Stomach (tissue), 4 donors: ENCODE data around the gene MAGI2.

Source experiments
- POLR2A ChIP-seq, 4 donors: fragments of 450-650 bp; IDR thresholded peaks; one replicate each; pipeline ENCODE4 v1.6.1; 2016; ENCODE audit warnings: antibody characterized with exemption in 4 of 4, control low read depth in 2 of 4, mild to moderate bottlenecking in 1 of 4, moderate library complexity in 1 of 4
- TF ChIP-seq, protein P1 (sequence below), 7 experiments: fragments of 450-650 bp in 4 of 7; fragments of 200-600 bp in 3 of 7; sonication (generic) in 3 of 7; IDR thresholded peaks; one replicate each; pipeline ENCODE4 v1.5.1; 2016 to 2019; ENCODE audit warnings: antibody characterized with exemption in 7 of 7, control low read depth in 2 of 7, mild to moderate bottlenecking in 1 of 7

GRCh38 chr7:78542981-78543380, 910.5 kb downstream of the MAGI2 start:
- TF ChIP-seq, protein P1, sequence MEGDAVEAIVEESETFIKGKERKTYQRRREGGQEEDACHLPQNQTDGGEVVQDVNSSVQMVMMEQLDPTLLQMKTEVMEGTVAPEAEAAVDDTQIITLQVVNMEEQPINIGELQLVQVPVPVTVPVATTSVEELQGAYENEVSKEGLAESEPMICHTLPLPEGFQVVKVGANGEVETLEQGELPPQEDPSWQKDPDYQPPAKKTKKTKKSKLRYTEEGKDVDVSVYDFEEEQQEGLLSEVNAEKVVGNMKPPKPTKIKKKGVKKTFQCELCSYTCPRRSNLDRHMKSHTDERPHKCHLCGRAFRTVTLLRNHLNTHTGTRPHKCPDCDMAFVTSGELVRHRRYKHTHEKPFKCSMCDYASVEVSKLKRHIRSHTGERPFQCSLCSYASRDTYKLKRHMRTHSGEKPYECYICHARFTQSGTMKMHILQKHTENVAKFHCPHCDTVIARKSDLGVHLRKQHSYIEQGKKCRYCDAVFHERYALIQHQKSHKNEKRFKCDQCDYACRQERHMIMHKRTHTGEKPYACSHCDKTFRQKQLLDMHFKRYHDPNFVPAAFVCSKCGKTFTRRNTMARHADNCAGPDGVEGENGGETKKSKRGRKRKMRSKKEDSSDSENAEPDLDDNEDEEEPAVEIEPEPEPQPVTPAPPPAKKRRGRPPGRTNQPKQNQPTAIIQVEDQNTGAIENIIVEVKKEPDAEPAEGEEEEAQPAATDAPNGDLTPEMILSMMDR (IDR thresholded peaks at IDR 0.05): no peak
- TF ChIP-seq POLR2A (IDR thresholded peaks at IDR 0.05): no peak
